KG1 (cell line): ENCODE results near the gene ANKRA2.
A peak's percentile ranks its signal among the peaks of the same experiment; 100 is the strongest.
"Not testable (repeated sequence)": the region's sequence is repeated elsewhere in the genome, so short reads cannot be mapped to it uniquely, and the experiment has no call there.

ENCODE experiments used
- DNase-seq: peaks from one replicate; lab custom pipeline; 2025; lab: John Stamatoyannopoulos, UW

The ANKRA2 gene

GRCh38 chr5:73550016-73550415 is 15.4 kb downstream of the ANKRA2 start:
- DNase-seq: no peak

- DNase-seq: no peak
Measured at GRCh38 chr5:73545403-73545779, 20.0 kb downstream of the ANKRA2 start.

GRCh38 chr5:73544429-73545402 is 20.7 kb downstream of the ANKRA2 start:
- DNase-seq: no peak

GRCh38 chr5:73542020-73542419 is 23.4 kb downstream of the ANKRA2 start:
- no peak for DNase-seq

- DNase-seq: no peak
Measured at GRCh38 chr5:73540192-73540591, 25.2 kb downstream of the ANKRA2 start.

GRCh38 chr5:73539730-73540129 is 25.7 kb downstream of the ANKRA2 start:
- DNase-seq: no peak

- no peak for DNase-seq
Measured at GRCh38 chr5:73534971-73535370, 30.5 kb downstream of the ANKRA2 start.

- DNase-seq: no peak
Measured at GRCh38 chr5:73534011-73534644, 31.3 kb downstream of the ANKRA2 start.

- DNase-seq: no peak
Measured at GRCh38 chr5:73532195-73532594, 33.2 kb downstream of the ANKRA2 start.

- no peak for DNase-seq
Measured at GRCh38 chr5:73531356-73531755, 34.1 kb downstream of the ANKRA2 start.

- no peak for DNase-seq
Measured at GRCh38 chr5:73529081-73529480, 36.4 kb downstream of the ANKRA2 start.

GRCh38 chr5:73528248-73528647 is 37.2 kb downstream of the ANKRA2 start:
- DNase-seq: no peak

GRCh38 chr5:73525606-73526203 is 39.7 kb downstream of the ANKRA2 start:
- no peak for DNase-seq

- no peak for DNase-seq
Measured at GRCh38 chr5:73523861-73524260, 41.6 kb downstream of the ANKRA2 start.

GRCh38 chr5:73522989-73523388 is 42.5 kb downstream of the ANKRA2 start:
- no peak for DNase-seq

GRCh38 chr5:73519531-73520283 is 45.7 kb downstream of the ANKRA2 start:
- peak; percentile 66 for DNase-seq

GRCh38 chr5:73515232-73515631 is 50.2 kb downstream of the ANKRA2 start:
- DNase-seq: no peak

GRCh38 chr5:73514418-73514817 is 51.0 kb downstream of the ANKRA2 start:
- no peak for DNase-seq

- DNase-seq: no peak
Measured at GRCh38 chr5:73513996-73514395, 51.4 kb downstream of the ANKRA2 start.

GRCh38 chr5:73508521-73508920 is 56.9 kb downstream of the ANKRA2 start:
- DNase-seq: not testable (repeated sequence)

- no peak for DNase-seq
Measured at GRCh38 chr5:73507062-73507461, 58.4 kb downstream of the ANKRA2 start.

- DNase-seq: no peak
Measured at GRCh38 chr5:73506459-73506955, 58.9 kb downstream of the ANKRA2 start.
